ENCODE data around the gene KCNT1.

The KCNT1 gene

DNA sequence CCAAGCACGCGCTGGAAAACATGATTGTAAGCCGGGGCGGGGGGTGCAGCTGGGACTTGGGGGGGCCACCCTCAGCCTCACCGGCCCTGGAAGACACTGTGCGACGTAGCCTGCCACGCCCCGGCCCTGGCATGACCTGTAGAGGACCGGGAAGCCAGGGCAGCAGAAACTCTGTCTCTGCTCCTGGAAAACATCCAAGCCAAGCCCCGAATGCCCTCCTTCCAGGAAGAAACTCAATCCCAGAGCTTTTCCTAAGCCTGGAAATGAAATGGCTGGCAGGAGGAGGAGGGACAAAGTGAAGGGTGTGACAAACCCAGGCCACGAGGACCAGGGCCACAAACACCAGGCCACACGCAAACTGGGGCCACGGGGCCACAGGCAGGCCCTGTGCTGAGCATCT, 55.4 kb downstream of the KCNT1 start:
- TF ChIP-seq, protein P1, sequence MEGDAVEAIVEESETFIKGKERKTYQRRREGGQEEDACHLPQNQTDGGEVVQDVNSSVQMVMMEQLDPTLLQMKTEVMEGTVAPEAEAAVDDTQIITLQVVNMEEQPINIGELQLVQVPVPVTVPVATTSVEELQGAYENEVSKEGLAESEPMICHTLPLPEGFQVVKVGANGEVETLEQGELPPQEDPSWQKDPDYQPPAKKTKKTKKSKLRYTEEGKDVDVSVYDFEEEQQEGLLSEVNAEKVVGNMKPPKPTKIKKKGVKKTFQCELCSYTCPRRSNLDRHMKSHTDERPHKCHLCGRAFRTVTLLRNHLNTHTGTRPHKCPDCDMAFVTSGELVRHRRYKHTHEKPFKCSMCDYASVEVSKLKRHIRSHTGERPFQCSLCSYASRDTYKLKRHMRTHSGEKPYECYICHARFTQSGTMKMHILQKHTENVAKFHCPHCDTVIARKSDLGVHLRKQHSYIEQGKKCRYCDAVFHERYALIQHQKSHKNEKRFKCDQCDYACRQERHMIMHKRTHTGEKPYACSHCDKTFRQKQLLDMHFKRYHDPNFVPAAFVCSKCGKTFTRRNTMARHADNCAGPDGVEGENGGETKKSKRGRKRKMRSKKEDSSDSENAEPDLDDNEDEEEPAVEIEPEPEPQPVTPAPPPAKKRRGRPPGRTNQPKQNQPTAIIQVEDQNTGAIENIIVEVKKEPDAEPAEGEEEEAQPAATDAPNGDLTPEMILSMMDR (IDR thresholded peaks at IDR 0.05; ENCODE audit: low read length, missing control alignments), result no peak
- DNase-seq (ENCODE audit: low read depth), result no peak
- H3K4me3 ChIP-seq (replicated peaks; ENCODE audit: low read depth, low read length), result no peak overlapping the region

DNA sequence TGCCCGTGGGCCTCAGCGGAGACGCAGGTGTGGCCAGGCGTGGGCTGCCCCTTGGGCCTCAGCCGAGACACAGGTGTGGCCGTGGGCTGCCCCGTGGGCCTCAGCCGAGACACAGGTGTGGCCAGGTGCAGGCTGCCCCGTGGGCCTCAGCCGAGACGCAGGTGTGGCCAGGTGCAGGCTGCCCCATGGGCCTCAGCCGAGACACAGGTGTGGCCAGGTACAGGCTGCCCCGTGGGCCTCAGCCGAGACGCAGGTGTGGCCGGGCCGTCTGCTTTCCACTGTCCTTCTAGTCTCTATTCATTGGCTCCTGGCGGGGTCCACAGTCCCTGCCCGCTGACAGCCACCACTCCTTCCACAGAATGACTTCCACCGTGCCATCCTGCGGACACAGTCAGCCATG, 56.1 kb downstream of the KCNT1 start:
- DNase-seq (ENCODE audit: low read depth), result no peak
- H3K4me3 ChIP-seq (replicated peaks; ENCODE audit: low read depth, low read length), result no peak overlapping the region
- TF ChIP-seq, protein P1 (IDR thresholded peaks at IDR 0.05; ENCODE audit: low read length, missing control alignments), result no peak

DNA sequence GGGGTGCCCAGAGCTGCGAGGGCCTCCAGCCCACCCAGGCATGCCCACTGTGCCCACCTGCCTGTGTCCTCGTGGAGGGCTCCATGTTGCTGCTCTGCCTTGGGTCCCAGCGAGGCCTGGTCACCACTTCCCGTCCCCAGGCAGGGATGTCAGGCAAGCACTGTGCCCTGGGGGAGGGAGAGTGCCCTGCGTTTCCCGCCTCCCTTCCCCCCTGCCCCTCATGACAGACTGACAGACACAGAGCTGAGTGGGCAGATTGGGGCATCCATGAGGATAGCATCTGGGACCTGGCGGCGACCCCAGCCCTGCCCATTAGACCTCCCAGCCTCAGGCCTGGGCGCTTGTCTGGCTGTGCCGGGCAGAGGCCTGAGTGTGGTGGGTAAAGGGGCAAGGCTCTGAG, 56.9 kb downstream of the KCNT1 start:
- TF ChIP-seq, protein P1 (IDR thresholded peaks at IDR 0.05; ENCODE audit: low read length, missing control alignments), result no peak
- no peak for DNase-seq (ENCODE audit: low read depth)
- no peak overlapping the region for H3K4me3 ChIP-seq (replicated peaks; ENCODE audit: low read depth, low read length)

DNA sequence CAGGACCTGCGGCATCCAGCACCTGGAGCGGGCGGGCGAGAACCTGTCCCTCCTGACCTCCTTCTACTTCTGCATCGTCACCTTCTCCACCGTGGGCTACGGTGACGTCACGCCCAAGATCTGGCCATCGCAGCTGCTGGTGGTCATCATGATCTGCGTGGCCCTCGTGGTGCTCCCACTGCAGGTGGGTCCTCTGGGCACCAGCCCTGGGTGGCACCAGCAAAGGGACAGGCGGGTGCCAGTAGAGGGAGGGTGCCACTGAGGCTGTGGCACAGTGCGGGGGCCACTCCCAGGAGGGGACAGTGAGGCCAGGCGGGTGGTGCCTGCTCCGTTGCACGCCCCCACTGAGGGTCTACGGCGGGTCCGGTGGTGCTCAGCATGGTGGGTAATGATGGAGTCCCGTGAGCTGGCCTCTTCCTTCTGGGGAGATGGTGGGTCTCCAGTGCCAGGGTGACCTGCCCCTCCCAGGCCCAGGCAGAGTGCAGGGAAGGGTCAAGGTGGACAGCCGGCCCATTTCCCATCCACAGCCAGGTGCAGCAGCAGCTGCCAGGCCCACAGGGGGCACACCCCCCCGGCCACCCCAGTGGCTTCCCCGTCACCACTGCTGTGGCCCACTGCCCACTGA, 57.8 kb downstream of the KCNT1 start:
- TF ChIP-seq, protein P1 (IDR thresholded peaks at IDR 0.05; ENCODE audit: low read length, missing control alignments), result no peak
- no peak overlapping the region for H3K4me3 ChIP-seq (replicated peaks; ENCODE audit: low read depth, low read length)
- no peak for DNase-seq (ENCODE audit: low read depth)

DNA sequence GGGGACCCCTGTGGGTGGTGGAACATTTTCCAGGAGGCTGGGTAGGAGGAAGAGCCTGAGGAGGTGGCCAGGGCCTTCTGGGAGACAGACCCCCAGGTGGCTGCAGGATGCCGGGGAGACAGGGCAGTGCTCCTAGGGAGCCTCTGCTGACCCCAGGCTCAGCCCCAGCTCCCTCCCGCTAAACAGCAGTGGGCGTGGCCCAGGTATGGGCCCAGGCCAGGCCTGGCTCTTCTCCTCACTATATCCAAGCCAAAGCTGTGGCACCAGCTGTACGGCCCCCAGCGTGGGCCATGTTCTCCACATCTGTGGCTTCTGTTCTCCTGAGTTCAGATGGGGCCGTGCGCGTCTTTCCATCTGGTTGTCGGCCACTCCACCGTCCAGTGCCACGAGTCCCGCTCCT, 58.5 kb downstream of the KCNT1 start:
- no peak for DNase-seq (ENCODE audit: low read depth)
- TF ChIP-seq, protein P1 (IDR thresholded peaks at IDR 0.05; ENCODE audit: low read length, missing control alignments), result no peak
- H3K4me3 ChIP-seq (replicated peaks; ENCODE audit: low read depth, low read length), result no peak overlapping the region

DNA sequence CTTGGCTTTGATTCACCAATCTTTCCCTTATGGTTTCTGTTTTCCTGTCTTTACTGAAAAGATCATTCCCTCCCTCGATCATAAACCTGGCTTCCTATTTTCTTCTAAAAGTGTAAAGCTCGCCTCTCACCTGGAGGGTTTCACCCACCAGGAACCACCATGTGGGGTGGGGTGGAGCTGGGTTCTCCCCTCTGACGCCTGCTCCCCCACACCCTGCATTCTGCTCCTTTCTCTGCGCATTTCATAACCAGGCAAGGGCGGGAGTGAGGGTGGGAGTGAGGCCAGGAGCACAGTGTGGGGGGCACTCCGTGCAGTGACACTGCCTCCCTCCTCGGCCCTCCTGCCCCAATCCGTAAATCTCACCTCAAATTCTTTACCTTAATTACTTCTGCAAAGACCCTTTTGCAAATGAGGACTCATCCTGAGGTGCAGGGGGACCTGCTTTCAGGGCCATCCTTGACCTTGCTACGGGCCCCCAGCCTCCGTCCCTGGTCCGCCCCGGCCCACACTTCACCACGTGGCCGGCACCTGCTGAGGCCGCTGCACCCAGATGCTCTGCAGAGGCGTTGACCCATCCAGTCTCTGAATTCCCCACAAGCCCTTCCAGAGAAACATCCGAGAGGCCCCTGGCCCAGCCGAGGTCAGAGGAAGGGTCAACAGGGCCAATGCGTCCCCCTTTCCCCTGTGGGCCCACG, 59.3 kb downstream of the KCNT1 start:
- DNase-seq (ENCODE audit: low read depth), result no peak
- H3K4me3 ChIP-seq (replicated peaks; ENCODE audit: low read depth, low read length), result no peak overlapping the region
- TF ChIP-seq, protein P1 (IDR thresholded peaks at IDR 0.05; ENCODE audit: low read length, missing control alignments), result no peak

DNA sequence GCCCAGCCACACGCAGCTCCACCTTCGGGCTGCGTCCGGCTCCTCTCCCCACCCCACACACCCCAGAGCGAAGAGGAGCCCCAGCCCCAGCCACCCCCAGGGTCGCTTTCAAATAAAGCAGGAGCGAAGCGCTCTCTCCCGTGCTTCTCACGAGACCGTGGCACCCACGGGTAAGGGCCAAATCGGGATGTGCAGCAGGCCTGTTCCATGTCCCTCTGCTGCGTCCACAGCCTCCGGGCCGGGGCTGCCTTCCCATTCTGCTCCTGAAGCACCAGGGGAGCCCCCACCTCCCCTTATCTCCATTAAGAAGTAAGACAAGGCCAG, 59.8 kb downstream of the KCNT1 start:
- DNase-seq (ENCODE audit: low read depth), result no peak
- TF ChIP-seq, protein P1 (IDR thresholded peaks at IDR 0.05; ENCODE audit: low read length, missing control alignments), result no peak
- no peak overlapping the region for H3K4me3 ChIP-seq (replicated peaks; ENCODE audit: low read depth, low read length)
